HEK293 (cell line): ENCODE measurements around the gene ERVK3-1.

Source experiments
- GFI1B ChIP-seq: fragments of 450-650 bp; formaldehyde crosslinking; IDR thresholded peaks from 2 replicates; pipeline ENCODE4 v1.5.1; 2016; ENCODE audit warnings: missing biosample characterization, missing genetic modification characterization
- GLI4 ChIP-seq: fragments of 450-650 bp; formaldehyde crosslinking; IDR thresholded peaks from 2 replicates; pipeline ENCODE4 v1.5.1; 2016; ENCODE audit warnings: missing biosample characterization, missing genetic modification characterization
- HOXA7 ChIP-seq: sonication (generic); formaldehyde crosslinking; IDR thresholded peaks from 2 replicates; pipeline ENCODE4 v1.8.1; 2022; ENCODE audit warnings: missing genetic modification reagents, borderline replicate concordance
- KLF10 ChIP-seq: fragments of 450-650 bp; IDR thresholded peaks from 2 replicates; pipeline ENCODE4 v1.5.1; 2018; ENCODE audit warnings: missing biosample characterization, mild to moderate bottlenecking, missing genetic modification characterization
- OVOL3 ChIP-seq: fragments of 450-650 bp; formaldehyde crosslinking; IDR thresholded peaks from 2 replicates; pipeline ENCODE4 v1.5.1; 2016; ENCODE audit warnings: missing biosample characterization, missing genetic modification characterization
- PATZ1 ChIP-seq: fragments of 450-650 bp; formaldehyde crosslinking; IDR thresholded peaks from 2 replicates; pipeline ENCODE4 v1.5.1; 2016; ENCODE audit warnings: missing biosample characterization, missing genetic modification characterization
- REPIN1 ChIP-seq: fragments of 450-650 bp; formaldehyde crosslinking; IDR thresholded peaks from 2 replicates; pipeline ENCODE4 v1.5.1; 2017; ENCODE audit warnings: missing biosample characterization, missing genetic modification characterization, low read depth
- YY2 ChIP-seq: fragments of 450-650 bp; formaldehyde crosslinking; IDR thresholded peaks from 2 replicates; pipeline ENCODE4 v1.5.1; 2016; ENCODE audit warnings: missing biosample characterization, missing genetic modification characterization
- ZBTB1 ChIP-seq: fragments of 450-650 bp; formaldehyde crosslinking; IDR thresholded peaks from 2 replicates; pipeline ENCODE4 v1.5.1; 2016; ENCODE audit warnings: missing biosample characterization, missing genetic modification characterization
- ZBTB7A ChIP-seq: fragments of 450-650 bp; formaldehyde crosslinking; IDR thresholded peaks from 2 replicates; pipeline ENCODE4 v1.5.1; 2016; ENCODE audit warnings: low read depth, missing biosample characterization, missing genetic modification characterization
- ZNF140 ChIP-seq: fragments of 450-650 bp; formaldehyde crosslinking; IDR thresholded peaks from 2 replicates; pipeline ENCODE4 v1.5.1; 2016; ENCODE audit warnings: missing biosample characterization, missing genetic modification characterization
- ZNF16 ChIP-seq: fragments of 450-650 bp; formaldehyde crosslinking; IDR thresholded peaks from 2 replicates; pipeline ENCODE4 v1.5.1; 2016; ENCODE audit warnings: low read depth, missing biosample characterization, missing genetic modification characterization
- ZNF175 ChIP-seq: fragments of 450-650 bp; formaldehyde crosslinking; IDR thresholded peaks from 2 replicates; pipeline ENCODE4 v1.5.1; 2016; ENCODE audit warnings: missing biosample characterization, missing genetic modification characterization
- ZNF211 ChIP-seq: fragments of 450-650 bp; formaldehyde crosslinking; IDR thresholded peaks from 2 replicates; pipeline ENCODE4 v1.5.1; 2016; ENCODE audit warnings: low read depth, missing biosample characterization, missing genetic modification characterization
- ZNF214 ChIP-seq: fragments of 450-650 bp; formaldehyde crosslinking; IDR thresholded peaks from 2 replicates; pipeline ENCODE4 v1.5.1; 2017; ENCODE audit warnings: missing biosample characterization, mild to moderate bottlenecking, missing genetic modification characterization, borderline replicate concordance
- ZNF280C ChIP-seq: fragments of 450-650 bp; formaldehyde crosslinking; IDR thresholded peaks from 2 replicates; pipeline ENCODE4 v1.5.1; 2016; ENCODE audit warnings: missing biosample characterization, missing genetic modification characterization
- ZNF292 ChIP-seq: fragments of 450-650 bp; formaldehyde crosslinking; IDR thresholded peaks from 2 replicates; pipeline ENCODE4 v1.5.1; 2016; ENCODE audit warnings: low read depth, missing biosample characterization, missing genetic modification characterization, borderline replicate concordance
- ZNF394 ChIP-seq: fragments of 450-650 bp; formaldehyde crosslinking; IDR thresholded peaks from 2 replicates; pipeline ENCODE4 v1.5.1; 2016; ENCODE audit warnings: missing biosample characterization, missing genetic modification characterization, mild to moderate bottlenecking, moderate library complexity, borderline replicate concordance
- ZNF416 ChIP-seq: fragments of 450-650 bp; formaldehyde crosslinking; IDR thresholded peaks from 2 replicates; pipeline ENCODE4 v1.5.1; 2016; ENCODE audit warnings: missing biosample characterization, missing genetic modification characterization
- ZNF473 ChIP-seq: fragments of 450-650 bp; formaldehyde crosslinking; IDR thresholded peaks from 2 replicates; pipeline ENCODE4 v1.5.1; 2017; ENCODE audit warnings: missing biosample characterization, missing genetic modification characterization
- ZNF48 ChIP-seq: fragments of 450-650 bp; formaldehyde crosslinking; IDR thresholded peaks from 2 replicates; pipeline ENCODE4 v1.5.1; 2016; ENCODE audit warnings: missing biosample characterization, missing genetic modification characterization
- ZNF501 ChIP-seq: fragments of 450-650 bp; formaldehyde crosslinking; IDR thresholded peaks from 2 replicates; pipeline ENCODE4 v1.5.1; 2016; ENCODE audit warnings: missing biosample characterization, missing genetic modification characterization
- ZNF571 ChIP-seq: fragments of 450-650 bp; formaldehyde crosslinking; IDR thresholded peaks from 2 replicates; pipeline ENCODE4 v1.5.0; 2017; ENCODE audit warnings: missing biosample characterization, missing genetic modification characterization
- ZNF580 ChIP-seq: fragments of 450-650 bp; formaldehyde crosslinking; IDR thresholded peaks from 2 replicates; pipeline ENCODE4 v1.5.1; 2016; ENCODE audit warnings: missing biosample characterization, missing genetic modification characterization
- ZNF623 ChIP-seq: fragments of 450-650 bp; formaldehyde crosslinking; IDR thresholded peaks from 2 replicates; pipeline ENCODE4 v1.5.1; 2016; ENCODE audit warnings: missing biosample characterization, missing genetic modification characterization
- ZNF624 ChIP-seq: fragments of 450-650 bp; formaldehyde crosslinking; IDR thresholded peaks from 2 replicates; pipeline ENCODE4 v1.5.1; 2017; ENCODE audit warnings: missing biosample characterization, missing genetic modification characterization
- ZNF658 ChIP-seq: fragments of 450-650 bp; formaldehyde crosslinking; IDR thresholded peaks from 2 replicates; pipeline ENCODE4; 2016; ENCODE audit warnings: missing biosample characterization, missing genetic modification characterization
- ZNF707 ChIP-seq: fragments of 450-650 bp; formaldehyde crosslinking; IDR thresholded peaks from 2 replicates; pipeline ENCODE4 v1.5.1; 2016; ENCODE audit warnings: missing biosample characterization, missing genetic modification characterization
- ZNF747 ChIP-seq: fragments of 450-650 bp; formaldehyde crosslinking; IDR thresholded peaks from 2 replicates; pipeline ENCODE4 v1.5.1; 2016; ENCODE audit warnings: missing biosample characterization, missing genetic modification characterization
- ZNF776 ChIP-seq: fragments of 450-650 bp; formaldehyde crosslinking; IDR thresholded peaks from 2 replicates; pipeline ENCODE4 v1.5.0; 2017; ENCODE audit warnings: missing biosample characterization, missing genetic modification characterization, borderline replicate concordance
- TF ChIP-seq, protein P1 (sequence below): fragments of 450-650 bp; formaldehyde crosslinking; IDR thresholded peaks from 2 replicates; pipeline ENCODE4 v1.5.1; 2016; ENCODE audit warnings: missing biosample characterization, missing genetic modification characterization

ERVK3-1 gene

DNA sequence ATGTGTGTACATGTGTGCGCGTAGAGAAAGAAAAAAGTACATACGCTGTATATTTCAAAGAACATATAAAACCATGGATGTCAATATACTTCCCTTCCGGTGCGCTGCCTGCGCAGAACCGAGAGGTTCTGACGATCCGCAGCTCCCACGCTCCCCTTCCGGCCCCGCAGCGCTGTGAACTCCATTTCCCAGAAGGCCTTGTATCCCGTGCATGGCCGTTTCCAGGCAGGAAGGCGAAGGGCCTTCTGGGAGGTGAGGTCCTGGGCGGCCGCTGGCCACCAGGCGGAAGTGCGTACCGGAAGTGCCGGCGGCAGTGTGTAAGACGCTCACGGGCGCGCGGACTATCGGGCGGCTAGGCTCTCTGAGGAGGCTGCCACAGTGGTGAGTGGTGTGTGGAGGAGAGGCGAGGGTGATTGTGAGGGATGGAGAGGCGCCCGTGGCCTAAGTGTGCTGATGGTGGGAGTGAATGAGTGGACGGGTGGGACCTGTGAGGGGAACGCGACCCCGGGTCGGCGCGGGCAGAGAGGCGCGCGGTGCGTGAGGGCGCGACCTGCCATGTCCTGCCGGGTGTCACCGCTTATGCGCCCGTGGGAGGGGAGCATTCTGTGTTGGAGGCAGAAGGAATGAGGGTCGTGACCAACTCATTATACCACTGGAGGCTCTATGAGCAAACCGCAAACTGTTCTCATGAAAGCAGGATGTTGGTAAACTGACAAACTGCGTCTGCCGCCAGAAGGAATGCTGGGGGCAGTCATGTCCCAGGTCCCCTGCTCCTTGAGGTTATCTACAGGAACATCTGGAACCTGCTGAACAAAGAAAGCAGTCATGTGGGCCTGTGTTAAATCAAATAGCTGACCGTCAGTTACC is at the start of gene ERVK3-1 (continued):
- no peak for TF ChIP-seq PATZ1 (tag by site-specific recombination)
- no peak for TF ChIP-seq ZNF747 (tag by site-specific recombination)
- no peak for TF ChIP-seq ZNF292 (tag by site-specific recombination)
- no peak for TF ChIP-seq ZNF140 (tag by site-specific recombination)
- TF ChIP-seq ZNF280C (tag by site-specific recombination), result no peak
- peak; percentile 90; the same call in 1 of the 2 replicates for TF ChIP-seq GLI4 (tag by site-specific recombination)
- TF ChIP-seq ZNF175, result no peak
- no peak for TF ChIP-seq ZNF214 (tag by site-specific recombination)
- peak; percentile 95 for TF ChIP-seq ZNF501 (tag by site-specific recombination)
- no peak for TF ChIP-seq ZNF571 (tag by site-specific recombination)
- no peak for TF ChIP-seq ZNF16 (tag by site-specific recombination)
- no peak for TF ChIP-seq ZNF48 (tag by site-specific recombination)
- TF ChIP-seq ZNF658 (tag by site-specific recombination), result no peak
- TF ChIP-seq ZBTB1, result no peak
- TF ChIP-seq KLF10 (tag by site-specific recombination), result no peak
- TF ChIP-seq, protein P1, sequence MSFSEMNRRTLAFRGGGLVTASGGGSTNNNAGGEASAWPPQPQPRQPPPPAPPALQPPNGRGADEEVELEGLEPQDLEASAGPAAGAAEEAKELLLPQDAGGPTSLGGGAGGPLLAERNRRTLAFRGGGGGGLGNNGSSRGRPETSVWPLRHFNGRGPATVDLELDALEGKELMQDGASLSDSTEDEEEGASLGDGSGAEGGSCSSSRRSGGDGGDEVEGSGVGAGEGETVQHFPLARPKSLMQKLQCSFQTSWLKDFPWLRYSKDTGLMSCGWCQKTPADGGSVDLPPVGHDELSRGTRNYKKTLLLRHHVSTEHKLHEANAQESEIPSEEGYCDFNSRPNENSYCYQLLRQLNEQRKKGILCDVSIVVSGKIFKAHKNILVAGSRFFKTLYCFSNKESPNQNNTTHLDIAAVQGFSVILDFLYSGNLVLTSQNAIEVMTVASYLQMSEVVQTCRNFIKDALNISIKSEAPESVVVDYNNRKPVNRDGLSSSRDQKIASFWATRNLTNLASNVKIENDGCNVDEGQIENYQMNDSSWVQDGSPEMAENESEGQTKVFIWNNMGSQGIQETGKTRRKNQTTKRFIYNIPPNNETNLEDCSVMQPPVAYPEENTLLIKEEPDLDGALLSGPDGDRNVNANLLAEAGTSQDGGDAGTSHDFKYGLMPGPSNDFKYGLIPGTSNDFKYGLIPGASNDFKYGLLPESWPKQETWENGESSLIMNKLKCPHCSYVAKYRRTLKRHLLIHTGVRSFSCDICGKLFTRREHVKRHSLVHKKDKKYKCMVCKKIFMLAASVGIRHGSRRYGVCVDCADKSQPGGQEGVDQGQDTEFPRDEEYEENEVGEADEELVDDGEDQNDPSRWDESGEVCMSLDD (tag by site-specific recombination), result no peak
- TF ChIP-seq ZNF624 (tag by site-specific recombination), result no peak
- peak; percentile 89 for TF ChIP-seq ZNF580 (tag by site-specific recombination)
- no peak for TF ChIP-seq ZNF707 (tag by site-specific recombination)
- no peak for TF ChIP-seq ZNF211 (tag by site-specific recombination)
- TF ChIP-seq OVOL3 (tag by site-specific recombination), result peak; percentile 63; the same call in 1 of the 2 replicates
- no peak for TF ChIP-seq ZNF473 (tag by site-specific recombination)
- TF ChIP-seq ZNF623 (tag by site-specific recombination), result no peak
- peak; percentile 19; the same call in 1 of the 2 replicates for TF ChIP-seq ZNF394 (tag by site-specific recombination)
- no peak for TF ChIP-seq ZNF776 (tag by site-specific recombination)
- peak; percentile 86 for TF ChIP-seq YY2
- no peak for TF ChIP-seq ZNF416 (tag by site-specific recombination)
- TF ChIP-seq GFI1B, result no peak
- peak; percentile 83; the same call in 1 of the 2 replicates for TF ChIP-seq ZBTB7A
- no peak for TF ChIP-seq HOXA7 (CRISPR knock-in tag)
- peak; percentile 94 for TF ChIP-seq REPIN1 (tag by site-specific recombination)
